Measurements from ENCODE around the gene CELF1. TPM values are rescaled to one million over a fixed set of nuclear protein-coding genes. Genes with fewer than 3 reads are reported as not detected.

Gene CELF1
- total and polyA plus RNA-seq, 10 of the 15 experiments (the other 5 are each of a cell fraction or from before 2014, with no cell fraction given) = 35.3 to 128 (median 85.7) TPM

DNA sequence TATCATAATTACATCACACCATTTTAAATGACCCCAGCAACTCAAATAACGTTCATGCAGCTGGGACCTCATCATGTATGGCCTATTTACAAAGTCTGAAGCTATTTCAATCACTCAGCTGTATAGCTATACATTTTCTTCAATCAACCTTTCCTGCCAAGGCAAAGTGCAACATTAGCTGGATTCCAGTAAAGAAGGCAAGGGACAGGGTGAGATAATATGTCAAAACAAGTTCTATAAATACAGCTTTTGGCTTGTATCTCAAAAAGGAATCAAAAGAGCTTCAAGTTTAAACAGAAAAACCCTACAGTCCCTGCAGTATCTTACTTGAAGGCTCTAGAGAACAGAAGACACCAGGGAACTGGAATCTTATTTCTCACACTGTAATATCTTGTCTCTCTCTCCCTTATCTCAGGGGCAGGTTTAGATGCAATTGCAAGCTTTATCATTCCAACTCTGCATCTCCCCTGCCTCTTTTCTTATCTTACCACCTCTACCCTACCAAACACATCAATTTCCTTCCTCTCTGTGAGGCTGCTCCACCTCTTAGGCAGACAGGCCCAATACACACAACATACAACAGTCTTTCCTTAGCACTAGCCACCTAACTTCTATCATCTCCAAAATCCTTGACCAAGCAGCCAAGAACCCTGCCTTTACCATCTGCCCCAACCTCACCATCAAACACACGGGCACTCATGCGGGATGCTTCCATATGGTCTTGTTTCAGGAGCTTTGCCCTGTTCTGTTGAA, 34.5 kb downstream of the CELF1 start:
- Histone ChIP-seq H3K79me2 (ENCODE audit: control insufficient read depth, insufficient read depth, low read length) (peaks cover 94% of the 10 kb centered on the region), H3K9me3 (replicated peaks; ENCODE audit: control insufficient read depth, insufficient read depth, low read length) (no peaks in the 10 kb centered on the region), H3K36me3 (ENCODE audit: control insufficient read depth in 2 of 2, insufficient read depth in 2 of 2, low read length in 1 of 2) (peaks cover 0 to 2% of the 10 kb centered on the region in 2 experiments; a peak in 3 of 4 replicates), H3K9ac (ENCODE audit: control insufficient read depth, insufficient read depth, low read length) (no peak overlapping the region), H3K27me3 (replicated peaks in 1 of 2; ENCODE audit: control insufficient read depth in 2 of 2, insufficient read depth in 2 of 2, low read length in 1 of 2) (no peaks in the 10 kb centered on the region), H4K20me1 (ENCODE audit: control insufficient read depth, insufficient read depth) (no peaks in the 10 kb centered on the region; the same call in 1 of the 2 replicates), H3K4me3 (no peak overlapping the region), H3K27ac (ENCODE audit: control insufficient read depth, insufficient read depth) (peak overlapping the region; percentile 53), H3K4me2 (ENCODE audit: control insufficient read depth, insufficient read depth) (peak overlapping the region; percentile 21), H3K4me1 (ENCODE audit: control insufficient read depth, insufficient read depth, low read length) (peaks cover 49% of the 10 kb centered on the region), H2AFZ (ENCODE audit: control insufficient read depth, low read depth, low read length) (no peak overlapping the region)
- ChIA-PET SMC1A (ENCODE audit: uncharacterized antibody, unreplicated experiment) (interaction anchor here (0.6 to 2.9 kb wide), 6 partner anchors 9 to 34 kb away, joined by 3 to 17 read pairs (median 6); partner anchors contain the start of gene CELF1), CTCF (interaction anchor here (0.6 to 2.1 kb wide), 6 partner anchors 9 to 55 kb away, joined by 3 to 9 read pairs (median 3); no protein-coding TSS in a partner anchor), POLR2A (interaction anchor here (0.6 to 1.6 kb wide), 8 partner anchors 7 to 800 kb away, joined by 3 to 8 read pairs (median 4); no protein-coding TSS in a partner anchor), RAD21 (ENCODE audit: unreplicated experiment) (interaction anchor here (0.5 to 2.2 kb wide), 5 partner anchors 10 to 145 kb away, joined by 3 to 10 read pairs (median 3); partner anchors contain the start of gene CELF1)
- TSS peak; percentile 23 for BruUV-seq (replicated peaks)
- DNase-seq (ENCODE audit: low read depth, low spot score) (no peak), ATAC-seq (no peak), FAIRE-seq (no peak)
- 30% methylated on average over 3 of the region's 3 CpGs for WGBS (ENCODE audit: insufficient coverage, insufficient replicate concordance, low lambda C conversion rate, missing lambda C conversion rate)
- intact Hi-C loops (cut with micrococcal nuclease; ENCODE audit: unreplicated experiment) (loop anchor here (5.0 kb wide), 1 partner anchor 34 kb away; the partner anchor contains the start of gene CELF1), in situ Hi-C loops (cut with MboI) (no loop called here)
- TF ChIP-seq IRF4 (IDR thresholded peaks at IDR 0.05; ENCODE audit: low read depth, low read length) (no peak), BACH1 (IDR thresholded peaks at IDR 0.05; ENCODE audit: borderline replicate concordance) (no peak), ATF7 (IDR thresholded peaks at IDR 0.05; ENCODE audit: low read depth) (no peak), MEF2A (IDR thresholded peaks at IDR 0.05; ENCODE audit: insufficient read depth, low read depth, low read length) (no peak)
- TF ChIP-seq, protein P1, sequence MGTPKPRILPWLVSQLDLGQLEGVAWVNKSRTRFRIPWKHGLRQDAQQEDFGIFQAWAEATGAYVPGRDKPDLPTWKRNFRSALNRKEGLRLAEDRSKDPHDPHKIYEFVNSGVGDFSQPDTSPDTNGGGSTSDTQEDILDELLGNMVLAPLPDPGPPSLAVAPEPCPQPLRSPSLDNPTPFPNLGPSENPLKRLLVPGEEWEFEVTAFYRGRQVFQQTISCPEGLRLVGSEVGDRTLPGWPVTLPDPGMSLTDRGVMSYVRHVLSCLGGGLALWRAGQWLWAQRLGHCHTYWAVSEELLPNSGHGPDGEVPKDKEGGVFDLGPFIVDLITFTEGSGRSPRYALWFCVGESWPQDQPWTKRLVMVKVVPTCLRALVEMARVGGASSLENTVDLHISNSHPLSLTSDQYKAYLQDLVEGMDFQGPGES (IDR thresholded peaks at IDR 0.05) = no peak
